ENCODE measurements around the gene FANCC.

DNA sequence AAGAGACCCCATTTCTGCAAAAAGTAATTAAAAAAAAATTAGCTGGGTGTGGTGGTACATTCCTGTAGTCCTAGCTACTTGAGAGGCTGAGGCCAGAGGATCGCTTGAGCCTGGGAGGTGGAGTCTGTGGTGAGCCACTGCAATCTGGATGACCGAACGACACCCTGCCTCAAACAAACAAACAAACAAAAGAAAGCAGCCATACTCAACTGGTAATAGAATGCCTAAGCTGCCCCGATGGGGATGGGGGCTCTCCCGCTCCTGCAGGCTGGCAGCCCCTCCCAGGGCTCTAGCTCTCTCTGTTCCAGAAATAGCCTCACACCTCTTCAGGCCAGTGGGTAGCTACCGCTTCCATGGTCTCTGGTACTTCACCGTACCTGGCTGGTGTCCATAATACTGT is 241.8 kb downstream of the FANCC start:
- TF ChIP-seq, protein P1, sequence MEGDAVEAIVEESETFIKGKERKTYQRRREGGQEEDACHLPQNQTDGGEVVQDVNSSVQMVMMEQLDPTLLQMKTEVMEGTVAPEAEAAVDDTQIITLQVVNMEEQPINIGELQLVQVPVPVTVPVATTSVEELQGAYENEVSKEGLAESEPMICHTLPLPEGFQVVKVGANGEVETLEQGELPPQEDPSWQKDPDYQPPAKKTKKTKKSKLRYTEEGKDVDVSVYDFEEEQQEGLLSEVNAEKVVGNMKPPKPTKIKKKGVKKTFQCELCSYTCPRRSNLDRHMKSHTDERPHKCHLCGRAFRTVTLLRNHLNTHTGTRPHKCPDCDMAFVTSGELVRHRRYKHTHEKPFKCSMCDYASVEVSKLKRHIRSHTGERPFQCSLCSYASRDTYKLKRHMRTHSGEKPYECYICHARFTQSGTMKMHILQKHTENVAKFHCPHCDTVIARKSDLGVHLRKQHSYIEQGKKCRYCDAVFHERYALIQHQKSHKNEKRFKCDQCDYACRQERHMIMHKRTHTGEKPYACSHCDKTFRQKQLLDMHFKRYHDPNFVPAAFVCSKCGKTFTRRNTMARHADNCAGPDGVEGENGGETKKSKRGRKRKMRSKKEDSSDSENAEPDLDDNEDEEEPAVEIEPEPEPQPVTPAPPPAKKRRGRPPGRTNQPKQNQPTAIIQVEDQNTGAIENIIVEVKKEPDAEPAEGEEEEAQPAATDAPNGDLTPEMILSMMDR (IDR thresholded peaks at IDR 0.05), result no peak
- TF ChIP-seq POLR2A (IDR thresholded peaks at IDR 0.05), result no peak
